ENCODE data around the gene UTS2. TPM values are rescaled to one million over a fixed set of nuclear protein-coding genes. Genes with fewer than 3 reads are reported as not detected.

Gene UTS2
- total and polyA plus RNA-seq, 3 experiments from 2014 or later: 0.27 to 10.0 TPM; not detected in 1

DNA sequence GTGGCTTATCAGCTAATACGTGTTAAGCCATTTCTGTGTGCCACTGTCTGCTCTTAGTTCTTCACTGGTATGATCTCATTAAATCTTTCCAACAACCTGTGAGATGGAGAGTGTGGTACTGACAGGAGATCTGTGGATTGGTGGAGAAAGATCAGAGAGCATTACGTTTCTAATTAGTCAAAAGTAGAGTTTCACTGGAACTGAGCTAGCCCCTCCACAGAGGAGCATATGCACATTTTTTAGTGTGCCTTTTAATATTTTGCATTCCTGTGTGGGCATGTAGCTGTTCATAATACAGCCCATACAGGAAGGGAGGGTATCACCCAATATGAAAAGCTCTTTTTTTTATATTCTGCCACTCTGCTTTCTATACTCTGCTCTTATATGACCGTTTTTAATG, 31.6 kb downstream of the UTS2 start:
- no peaks in the 10 kb centered on the region for H3K27me3 Mint-ChIP-seq
- ChIA-PET CTCF (interaction anchor here (1.0 kb wide), 1 partner anchor 13 kb away, joined by 4 read pairs; no protein-coding TSS in a partner anchor), POLR2A (no interaction called here)
- Histone ChIP-seq H3K36me3 (ENCODE audit: insufficient read depth, low read length) (no peaks in the 10 kb centered on the region), H3K4me3 (ENCODE audit: low read length) (no peak overlapping the region), H3K4me1 (ENCODE audit: insufficient read depth, low read length) (no peaks in the 10 kb centered on the region), H3K27me3 (ENCODE audit: insufficient read depth, low read length, poor library complexity, severe bottlenecking) (no peaks in the 10 kb centered on the region), H3K27ac (ENCODE audit: low read depth, low read length) (no peak overlapping the region), H3K9me3 (ENCODE audit: low read length) (no peaks in the 10 kb centered on the region)
- no peaks in the 10 kb centered on the region for H3K4me1 Mint-ChIP-seq
- H3K36me3 Mint-ChIP-seq: peaks cover 0 to 28% (median 13%) of the 10 kb centered on the region in 3 donors
- no peaks in the 10 kb centered on the region for H3K9me3 Mint-ChIP-seq
- DNase-seq: no peak
- H3K4me3 Mint-ChIP-seq: no peak overlapping the region
- H3K27ac Mint-ChIP-seq: no peak overlapping the region

DNA sequence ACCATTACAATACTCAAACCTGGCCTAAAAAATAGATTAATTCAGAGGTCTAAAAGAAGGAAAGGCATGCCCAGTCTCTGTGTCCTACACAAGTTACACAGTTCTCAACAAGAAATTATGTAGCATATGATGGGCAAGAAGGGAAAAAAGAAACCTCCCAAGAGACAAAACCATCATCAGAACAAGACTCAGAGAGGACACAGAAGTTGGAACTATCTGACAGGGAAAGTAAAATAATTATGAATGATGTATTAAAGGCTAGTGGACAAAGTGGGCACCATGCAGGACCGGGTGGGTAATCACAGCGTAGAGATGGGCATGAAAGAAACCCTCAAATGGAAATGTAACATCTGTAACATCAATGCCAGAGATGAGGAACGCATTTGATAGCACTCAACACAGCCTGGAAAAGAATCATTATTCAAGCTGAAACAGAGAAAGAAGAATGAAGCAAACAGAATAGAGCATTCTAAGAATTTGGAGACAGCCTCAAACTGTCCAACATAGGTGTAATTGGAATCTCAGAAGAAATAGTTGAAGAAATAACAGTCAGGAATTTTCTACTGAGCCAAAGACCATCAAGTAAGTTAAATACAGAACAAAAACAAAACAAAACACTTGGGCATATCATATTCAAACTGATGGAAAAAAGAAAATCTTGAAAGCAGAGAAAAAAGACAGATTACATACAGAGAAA, 39.0 kb downstream of the UTS2 start:
- Histone ChIP-seq H3K4me1 (ENCODE audit: insufficient read depth, low read length) (no peaks in the 10 kb centered on the region), H3K4me3 (ENCODE audit: low read length) (no peak overlapping the region), H3K27ac (ENCODE audit: low read depth, low read length) (no peak overlapping the region), H3K27me3 (ENCODE audit: insufficient read depth, low read length, poor library complexity, severe bottlenecking) (no peaks in the 10 kb centered on the region), H3K9me3 (ENCODE audit: low read length) (peaks cover 5% of the 10 kb centered on the region), H3K36me3 (ENCODE audit: insufficient read depth, low read length) (no peaks in the 10 kb centered on the region)
- no peaks in the 10 kb centered on the region for H3K4me1 Mint-ChIP-seq
- peak overlapping the region in 1 of 8 donors; percentile 23 for H3K27ac Mint-ChIP-seq
- CTCF ChIA-PET: no interaction called here
- no peak for DNase-seq
- H3K9me3 Mint-ChIP-seq: peaks cover 13 to 16% (median 14%) of the 10 kb centered on the region in 5 donors
- H3K4me3 Mint-ChIP-seq: no peak overlapping the region
- peaks cover 16 to 37% (median 28%) of the 10 kb centered on the region in 3 donors for H3K36me3 Mint-ChIP-seq
- H3K27me3 Mint-ChIP-seq: no peaks in the 10 kb centered on the region
- POLR2A ChIA-PET: no interaction called here

DNA sequence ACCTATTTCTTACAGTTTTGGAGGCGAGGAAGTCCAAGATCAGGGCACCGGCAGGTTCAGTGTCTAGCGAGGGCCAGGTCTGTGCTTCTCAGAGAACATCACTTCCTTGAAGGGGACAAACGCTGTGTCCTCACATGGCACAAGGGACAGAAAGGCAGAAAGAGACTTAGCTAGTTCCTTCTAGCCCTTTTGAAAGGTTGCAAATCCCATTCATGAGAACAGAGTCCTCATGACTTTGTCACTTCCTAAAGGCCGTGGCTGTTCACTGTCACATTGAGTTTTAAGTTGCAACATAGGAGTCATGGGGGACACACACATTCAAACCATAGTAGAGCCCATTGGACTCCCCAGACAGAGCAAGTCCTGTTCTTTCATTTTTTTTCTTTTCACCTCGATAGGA, 41.4 kb downstream of the UTS2 start:
- Mint-ChIP-seq H3K4me3 (no peak overlapping the region), H3K27ac (no peak overlapping the region), H3K9me3 (peaks cover 13 to 16% (median 14%) of the 10 kb centered on the region in 5 donors), H3K4me1 (no peaks in the 10 kb centered on the region), H3K27me3 (no peaks in the 10 kb centered on the region), H3K36me3 (peaks cover 16 to 49% (median 28%) of the 10 kb centered on the region in 3 donors)
- H3K36me3 ChIP-seq (ENCODE audit: insufficient read depth, low read length): no peaks in the 10 kb centered on the region
- H3K27ac ChIP-seq (ENCODE audit: low read depth, low read length): no peak overlapping the region
- H3K27me3 ChIP-seq (ENCODE audit: insufficient read depth, low read length, poor library complexity, severe bottlenecking): no peaks in the 10 kb centered on the region
- CTCF ChIA-PET: no interaction called here
- POLR2A ChIA-PET: no interaction called here
- peaks cover 5% of the 10 kb centered on the region for H3K9me3 ChIP-seq (ENCODE audit: low read length)
- DNase-seq: no peak
- H3K4me3 ChIP-seq (ENCODE audit: low read length): no peak overlapping the region
- no peaks in the 10 kb centered on the region for H3K4me1 ChIP-seq (ENCODE audit: insufficient read depth, low read length)

DNA sequence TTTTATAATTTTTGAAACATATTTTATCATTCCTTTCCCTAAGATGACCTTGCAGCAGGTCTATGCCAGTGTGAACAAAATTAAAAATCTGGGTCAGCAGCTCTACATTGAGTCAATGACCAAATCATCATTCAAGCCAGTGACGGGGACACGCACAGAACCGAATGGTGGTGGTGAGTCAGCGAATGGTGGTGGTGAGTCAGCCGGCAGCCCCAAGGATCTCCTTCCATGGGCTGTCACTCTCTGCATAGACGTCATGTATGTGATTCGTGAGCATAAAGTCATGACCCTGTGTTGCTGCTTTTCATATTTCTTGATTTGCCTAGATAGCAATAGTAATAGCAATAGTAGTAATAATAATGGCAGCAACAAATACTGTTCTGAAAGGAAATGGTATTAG, 42.5 kb downstream of the UTS2 start:
- no peak overlapping the region for H3K4me3 Mint-ChIP-seq
- CTCF ChIA-PET: no interaction called here
- H3K9me3 Mint-ChIP-seq: peaks cover 13 to 16% (median 14%) of the 10 kb centered on the region in 5 donors

DNA sequence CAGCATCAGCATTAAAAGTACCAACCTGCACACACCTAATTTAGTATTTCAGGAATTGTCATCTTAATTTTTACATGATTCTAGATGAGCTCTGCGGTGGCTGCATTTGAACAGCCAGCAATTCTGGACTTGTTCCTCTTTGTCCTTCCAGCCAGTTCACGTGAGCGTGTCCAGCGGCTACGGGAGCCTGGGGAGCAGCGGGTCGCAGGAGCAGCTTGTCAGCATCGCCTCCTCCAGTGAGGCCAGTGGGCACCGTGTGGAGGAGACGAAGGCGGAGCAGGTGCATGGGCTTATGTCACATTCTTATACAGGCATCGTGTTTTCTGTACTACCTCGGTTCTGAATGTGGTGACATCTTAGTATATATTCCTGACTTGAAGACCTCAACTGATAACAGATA, 43.1 kb downstream of the UTS2 start:
- H3K27me3 Mint-ChIP-seq: no peaks in the 10 kb centered on the region
- H3K4me3 Mint-ChIP-seq: no peak overlapping the region
- ChIA-PET POLR2A (no interaction called here), CTCF (no interaction called here)
- peaks cover 13 to 16% (median 14%) of the 10 kb centered on the region in 5 donors for H3K9me3 Mint-ChIP-seq
- Histone ChIP-seq H3K27ac (ENCODE audit: low read depth, low read length) (no peak overlapping the region), H3K9me3 (ENCODE audit: low read length) (peaks cover 5% of the 10 kb centered on the region), H3K4me3 (ENCODE audit: low read length) (no peak overlapping the region), H3K4me1 (ENCODE audit: insufficient read depth, low read length) (no peaks in the 10 kb centered on the region), H3K36me3 (ENCODE audit: insufficient read depth, low read length) (no peaks in the 10 kb centered on the region), H3K27me3 (ENCODE audit: insufficient read depth, low read length, poor library complexity, severe bottlenecking) (no peaks in the 10 kb centered on the region)
- DNase-seq: no peak
- no peaks in the 10 kb centered on the region for H3K4me1 Mint-ChIP-seq
- no peak overlapping the region for H3K27ac Mint-ChIP-seq
- peaks cover 15 to 59% (median 34%) of the 10 kb centered on the region in 3 donors for H3K36me3 Mint-ChIP-seq

More for the DNA sequence above, 42.5 kb downstream of the UTS2 start:
- DNase-seq: no peak
- Mint-ChIP-seq H3K27ac (no peak overlapping the region), H3K36me3 (peaks cover 16 to 54% (median 32%) of the 10 kb centered on the region in 3 donors), H3K27me3 (no peaks in the 10 kb centered on the region), H3K4me1 (no peaks in the 10 kb centered on the region)
- Histone ChIP-seq H3K4me1 (ENCODE audit: insufficient read depth, low read length) (no peaks in the 10 kb centered on the region), H3K27ac (ENCODE audit: low read depth, low read length) (no peak overlapping the region), H3K27me3 (ENCODE audit: insufficient read depth, low read length, poor library complexity, severe bottlenecking) (no peaks in the 10 kb centered on the region), H3K4me3 (ENCODE audit: low read length) (no peak overlapping the region), H3K9me3 (ENCODE audit: low read length) (peaks cover 5% of the 10 kb centered on the region), H3K36me3 (ENCODE audit: insufficient read depth, low read length) (no peaks in the 10 kb centered on the region)
- POLR2A ChIA-PET: no interaction called here

DNA sequence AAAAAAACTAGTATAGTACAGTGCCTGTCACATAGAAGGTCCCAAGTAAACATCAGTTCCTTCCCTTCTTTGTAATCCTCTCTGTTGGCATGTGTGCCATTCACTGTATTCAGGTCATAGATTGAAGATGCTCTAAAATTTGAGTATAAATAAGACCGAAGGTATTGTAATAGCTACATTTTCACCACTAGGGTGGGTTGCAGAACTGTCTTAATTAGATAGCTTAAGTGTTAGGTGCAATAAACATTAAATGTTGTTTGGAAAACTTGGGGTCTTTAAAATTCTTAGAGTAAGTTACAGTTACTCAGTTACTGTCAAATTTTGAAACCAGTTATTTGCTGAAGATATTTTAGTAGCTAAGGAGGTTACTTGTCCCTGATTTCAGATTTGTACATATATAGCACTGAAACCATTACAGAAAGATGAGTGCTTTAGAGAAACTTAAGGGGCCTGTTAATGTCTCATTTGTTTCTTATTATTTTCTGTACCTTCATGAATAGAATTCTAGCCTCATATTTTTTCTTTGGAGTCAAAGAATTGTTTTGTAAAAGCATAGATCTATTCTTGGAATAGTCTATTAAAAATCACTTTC, 44.5 kb downstream of the UTS2 start:
- Mint-ChIP-seq H3K36me3 (peaks cover 10 to 61% (median 24%) of the 10 kb centered on the region in 3 donors), H3K4me1 (no peaks in the 10 kb centered on the region), H3K27me3 (no peaks in the 10 kb centered on the region), H3K4me3 (no peak overlapping the region), H3K9me3 (peaks cover 5 to 6% (median 6%) of the 10 kb centered on the region in 5 donors), H3K27ac (no peak overlapping the region)
- Histone ChIP-seq H3K9me3 (ENCODE audit: low read length) (peaks cover 2% of the 10 kb centered on the region), H3K27me3 (ENCODE audit: insufficient read depth, low read length, poor library complexity, severe bottlenecking) (no peaks in the 10 kb centered on the region), H3K27ac (ENCODE audit: low read depth, low read length) (no peak overlapping the region), H3K36me3 (ENCODE audit: insufficient read depth, low read length) (no peaks in the 10 kb centered on the region), H3K4me1 (ENCODE audit: insufficient read depth, low read length) (no peaks in the 10 kb centered on the region), H3K4me3 (ENCODE audit: low read length) (no peak overlapping the region)
- ChIA-PET CTCF (interaction anchor here (1.0 to 1.3 kb wide), 2 partner anchors 13 to 168 kb away, joined by 4 to 5 read pairs; no protein-coding TSS in a partner anchor), POLR2A (no interaction called here)
- DNase-seq: no peak

DNA sequence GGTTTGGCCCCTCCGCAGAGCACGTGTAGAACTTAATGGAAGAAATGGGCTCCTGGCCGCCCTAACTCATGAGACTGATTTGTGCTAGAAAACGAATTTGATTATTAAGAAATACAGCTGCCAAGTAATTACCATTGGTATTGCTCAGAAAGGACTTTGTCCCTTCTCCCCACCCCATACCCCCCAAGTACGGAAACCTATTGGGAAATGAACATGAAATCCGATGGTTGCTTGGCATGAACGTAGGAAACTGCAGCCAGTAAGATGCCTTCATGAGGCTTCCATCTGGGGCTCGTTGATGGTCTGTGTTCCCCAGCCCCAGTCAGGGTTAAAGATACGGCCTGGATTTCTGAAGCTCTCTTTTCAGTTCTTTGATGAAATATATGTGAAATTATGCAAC, 47.4 kb downstream of the UTS2 start:
- DNase-seq: no peak
- Histone ChIP-seq H3K36me3 (ENCODE audit: insufficient read depth, low read length) (no peaks in the 10 kb centered on the region), H3K9me3 (ENCODE audit: low read length) (no peaks in the 10 kb centered on the region), H3K4me1 (ENCODE audit: insufficient read depth, low read length) (no peaks in the 10 kb centered on the region), H3K27me3 (ENCODE audit: insufficient read depth, low read length, poor library complexity, severe bottlenecking) (no peaks in the 10 kb centered on the region), H3K27ac (ENCODE audit: low read depth, low read length) (no peak overlapping the region), H3K4me3 (ENCODE audit: low read length) (no peak overlapping the region)
- Mint-ChIP-seq H3K4me1 (no peaks in the 10 kb centered on the region), H3K4me3 (no peak overlapping the region), H3K27ac (peak overlapping the region in 1 of 8 donors; percentile 14), H3K9me3 (no peaks in the 10 kb centered on the region), H3K27me3 (no peaks in the 10 kb centered on the region), H3K36me3 (peaks cover 4 to 45% (median 9%) of the 10 kb centered on the region in 3 donors)
- POLR2A ChIA-PET: no interaction called here
- CTCF ChIA-PET: interaction anchor here (1.4 kb wide), 1 partner anchor 8 kb away, joined by 3 read pairs; no protein-coding TSS in a partner anchor

All from CD8-positive, alpha-beta memory T cell (primary cell).